ENCODE results near the gene KIF16B.

- TF ChIP-seq, protein P1, sequence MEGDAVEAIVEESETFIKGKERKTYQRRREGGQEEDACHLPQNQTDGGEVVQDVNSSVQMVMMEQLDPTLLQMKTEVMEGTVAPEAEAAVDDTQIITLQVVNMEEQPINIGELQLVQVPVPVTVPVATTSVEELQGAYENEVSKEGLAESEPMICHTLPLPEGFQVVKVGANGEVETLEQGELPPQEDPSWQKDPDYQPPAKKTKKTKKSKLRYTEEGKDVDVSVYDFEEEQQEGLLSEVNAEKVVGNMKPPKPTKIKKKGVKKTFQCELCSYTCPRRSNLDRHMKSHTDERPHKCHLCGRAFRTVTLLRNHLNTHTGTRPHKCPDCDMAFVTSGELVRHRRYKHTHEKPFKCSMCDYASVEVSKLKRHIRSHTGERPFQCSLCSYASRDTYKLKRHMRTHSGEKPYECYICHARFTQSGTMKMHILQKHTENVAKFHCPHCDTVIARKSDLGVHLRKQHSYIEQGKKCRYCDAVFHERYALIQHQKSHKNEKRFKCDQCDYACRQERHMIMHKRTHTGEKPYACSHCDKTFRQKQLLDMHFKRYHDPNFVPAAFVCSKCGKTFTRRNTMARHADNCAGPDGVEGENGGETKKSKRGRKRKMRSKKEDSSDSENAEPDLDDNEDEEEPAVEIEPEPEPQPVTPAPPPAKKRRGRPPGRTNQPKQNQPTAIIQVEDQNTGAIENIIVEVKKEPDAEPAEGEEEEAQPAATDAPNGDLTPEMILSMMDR (IDR thresholded peaks at IDR 0.05; ENCODE audit: poor library complexity), result no peak
- TF ChIP-seq EZH2 (IDR thresholded peaks at IDR 0.05; ENCODE audit: borderline replicate concordance), result no peak
These were observed 252.0 kb downstream of the KIF16B start for GRCh38 chr20:16321291-16321690.

Measured in hepatocyte (in vitro differentiated cells).